OCI-LY1 (cell line): ENCODE data around the gene TTC12.

ENCODE experiments used
- H2AFZ ChIP-seq: fragments of 200-600 bp; sonication (generic), shearing (Covaris generic); 2 replicates; pipeline ENCODE4 v1.6.0; 2014; ENCODE audit warnings: antibody characterized with exemption, mild to moderate bottlenecking, low read length
- H3F3A ChIP-seq: fragments of 200-600 bp; sonication (generic), shearing (Covaris generic); 2 replicates; pipeline ENCODE4 v1.6.0; 2014; ENCODE audit warnings: mild to moderate bottlenecking, antibody characterized with exemption, low read length, moderate library complexity; ENCODE audit not compliant: insufficient read depth
- H3K27ac ChIP-seq: fragments of 200-600 bp; sonication (generic); 2 replicates; pipeline ENCODE4 v1.5.1; 2014; ENCODE audit warnings: low read length, mixed run types, mild to moderate bottlenecking, low read depth; ENCODE audit not compliant: poor library complexity, severe bottlenecking
- H3K27me3 ChIP-seq: fragments of 200-600 bp; sonication (generic); 2 replicates; pipeline ENCODE4 v1.6.0; 2014; ENCODE audit warnings: antibody characterized with exemption, mild to moderate bottlenecking, low read length, moderate library complexity; ENCODE audit not compliant: insufficient read depth
- H3K36me3 ChIP-seq: fragments of 200-600 bp; sonication (generic); 2 replicates; pipeline ENCODE4 v1.6.1; 2014; ENCODE audit warnings: mild to moderate bottlenecking, antibody characterized with exemption, low read length, moderate library complexity, mixed read lengths; ENCODE audit not compliant: insufficient read depth
- H3K4me1 ChIP-seq: fragments of 200-600 bp; sonication (generic); 2 replicates; pipeline ENCODE4 v1.5.1; 2014; ENCODE audit warnings: mild to moderate bottlenecking, low read length, moderate library complexity; ENCODE audit not compliant: insufficient read depth, severe bottlenecking
- H3K4me2 ChIP-seq: fragments of 200-600 bp; sonication (generic), shearing (Covaris generic); 2 replicates; pipeline ENCODE4 v1.6.1; 2014; ENCODE audit warnings: low read length
- H3K4me3 ChIP-seq: fragments of 200-600 bp; sonication (generic); 2 replicates; pipeline ENCODE4 v1.5.1; 2014; ENCODE audit warnings: low read length, low read depth, mild to moderate bottlenecking, mixed read lengths; ENCODE audit not compliant: poor library complexity, severe bottlenecking
- H3K79me2 ChIP-seq: fragments of 200-600 bp; shearing (Covaris generic); 2 replicates; pipeline ENCODE4 v1.6.1; 2016; ENCODE audit warnings: mixed run types, low read length, mixed read lengths; ENCODE audit not compliant: insufficient read depth
- H3K9ac ChIP-seq: fragments of 200-600 bp; sonication (generic), shearing (Covaris generic); 2 replicates; pipeline ENCODE4 v1.6.1; 2014; ENCODE audit warnings: mild to moderate bottlenecking, low read length, mixed read lengths
- H3K9me2 ChIP-seq: fragments of 200-600 bp; sonication (generic), shearing (Covaris generic); 2 replicates; pipeline ENCODE4 v1.6.1; 2014; ENCODE audit warnings: low read depth, mild to moderate bottlenecking, low read length, mixed read lengths
- H3K9me3 ChIP-seq: fragments of 200-600 bp; shearing (Covaris generic); 2 replicates; pipeline ENCODE4 v1.6.1; 2014; ENCODE audit warnings: low read length, mixed read lengths
- H4K20me1 ChIP-seq: fragments of 200-600 bp; sonication (generic), shearing (Covaris generic); 2 replicates; pipeline ENCODE4 v1.6.0; 2016; ENCODE audit warnings: mild to moderate bottlenecking, low read length; ENCODE audit not compliant: insufficient read depth
- EZH2 ChIP-seq: fragments of 200-600 bp; sonication (generic), shearing (Covaris generic); IDR thresholded peaks from 2 replicates; pipeline ENCODE4 v1.8.0; 2017; ENCODE audit warnings: borderline replicate concordance, mixed run types, mild to moderate bottlenecking, antibody characterized with exemption, low read length, moderate library complexity, mixed read lengths
- TF ChIP-seq, protein P1 (sequence below): fragments of 200-600 bp; sonication (generic), shearing (Covaris generic); IDR thresholded peaks from 2 replicates; pipeline ENCODE4 v1.5.1; 2017; ENCODE audit warnings: mild to moderate bottlenecking, antibody characterized with exemption, low read length, moderate library complexity, mixed read lengths

TTC12 gene

DNA sequence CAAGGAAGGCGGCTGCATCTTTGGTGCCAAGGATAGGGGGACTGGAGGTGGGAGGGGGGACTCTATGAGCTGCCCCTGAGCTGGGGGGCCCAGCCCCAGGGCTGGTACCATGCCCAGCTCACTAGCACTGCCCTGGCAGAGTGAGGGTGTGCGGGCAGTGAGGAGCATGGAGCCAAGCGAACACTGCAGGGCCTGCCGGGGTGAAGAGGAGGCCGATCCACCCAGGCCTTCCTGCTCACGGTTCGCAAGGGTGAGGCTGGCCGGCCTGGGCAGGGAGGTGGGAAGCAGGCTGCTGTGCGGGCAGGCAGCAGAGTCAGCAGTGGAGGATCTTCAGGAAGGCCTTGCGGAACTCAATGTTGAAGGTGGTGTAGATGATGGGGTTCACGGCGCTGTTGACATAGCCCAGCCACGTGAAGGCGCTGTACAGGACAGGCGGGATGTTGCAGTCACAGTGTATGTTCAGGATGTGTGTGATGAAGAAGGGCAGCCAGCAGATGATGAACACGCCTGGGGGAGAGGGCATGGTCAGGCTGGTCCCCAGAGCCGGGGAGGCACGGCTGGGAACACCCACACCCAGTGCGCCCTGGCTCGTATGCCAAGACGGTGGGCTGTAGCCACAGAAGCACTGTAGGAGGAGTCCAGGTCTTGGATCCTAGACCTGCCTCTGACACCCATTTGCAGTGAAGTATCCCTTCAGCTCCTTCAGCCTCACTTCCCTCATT lies 96.2 kb downstream of the TTC12 start:
- H3K4me1 ChIP-seq, result no peaks in the 10 kb centered on the region
- no peak overlapping the region for H3K9ac ChIP-seq
- H3K27me3 ChIP-seq, result no peaks in the 10 kb centered on the region
- H3K9me2 ChIP-seq, result no peaks in the 10 kb centered on the region
- no peak overlapping the region for H3K4me3 ChIP-seq
- H3K4me2 ChIP-seq, result no peak overlapping the region
- H3K79me2 ChIP-seq, result no peaks in the 10 kb centered on the region
- no peaks in the 10 kb centered on the region for H4K20me1 ChIP-seq
- TF ChIP-seq, protein P1, sequence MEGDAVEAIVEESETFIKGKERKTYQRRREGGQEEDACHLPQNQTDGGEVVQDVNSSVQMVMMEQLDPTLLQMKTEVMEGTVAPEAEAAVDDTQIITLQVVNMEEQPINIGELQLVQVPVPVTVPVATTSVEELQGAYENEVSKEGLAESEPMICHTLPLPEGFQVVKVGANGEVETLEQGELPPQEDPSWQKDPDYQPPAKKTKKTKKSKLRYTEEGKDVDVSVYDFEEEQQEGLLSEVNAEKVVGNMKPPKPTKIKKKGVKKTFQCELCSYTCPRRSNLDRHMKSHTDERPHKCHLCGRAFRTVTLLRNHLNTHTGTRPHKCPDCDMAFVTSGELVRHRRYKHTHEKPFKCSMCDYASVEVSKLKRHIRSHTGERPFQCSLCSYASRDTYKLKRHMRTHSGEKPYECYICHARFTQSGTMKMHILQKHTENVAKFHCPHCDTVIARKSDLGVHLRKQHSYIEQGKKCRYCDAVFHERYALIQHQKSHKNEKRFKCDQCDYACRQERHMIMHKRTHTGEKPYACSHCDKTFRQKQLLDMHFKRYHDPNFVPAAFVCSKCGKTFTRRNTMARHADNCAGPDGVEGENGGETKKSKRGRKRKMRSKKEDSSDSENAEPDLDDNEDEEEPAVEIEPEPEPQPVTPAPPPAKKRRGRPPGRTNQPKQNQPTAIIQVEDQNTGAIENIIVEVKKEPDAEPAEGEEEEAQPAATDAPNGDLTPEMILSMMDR, result no peak
- TF ChIP-seq EZH2, result no peak
- H3K36me3 ChIP-seq, result no peaks in the 10 kb centered on the region
- H3K9me3 ChIP-seq, result no peaks in the 10 kb centered on the region
- no peaks in the 10 kb centered on the region for H3F3A ChIP-seq
- no peak overlapping the region for H2AFZ ChIP-seq
- H3K27ac ChIP-seq, result no peak overlapping the region

GRCh38 chr11:113411536-113411935 lies 97.2 kb downstream of the TTC12 start:
- H4K20me1 ChIP-seq, result no peaks in the 10 kb centered on the region
- no peaks in the 10 kb centered on the region for H3K27me3 ChIP-seq
- H3K27ac ChIP-seq, result no peak overlapping the region
- TF ChIP-seq EZH2, result no peak
- TF ChIP-seq, protein P1, result no peak
- H3K4me3 ChIP-seq, result no peak overlapping the region
- no peaks in the 10 kb centered on the region for H3K9me2 ChIP-seq
- no peaks in the 10 kb centered on the region for H3K9me3 ChIP-seq
- no peaks in the 10 kb centered on the region for H3K36me3 ChIP-seq
- H3F3A ChIP-seq, result no peaks in the 10 kb centered on the region
- no peaks in the 10 kb centered on the region for H3K4me1 ChIP-seq
- H3K79me2 ChIP-seq, result no peaks in the 10 kb centered on the region
- H3K9ac ChIP-seq, result no peak overlapping the region
- H3K4me2 ChIP-seq, result no peak overlapping the region
- H2AFZ ChIP-seq, result no peak overlapping the region

DNA sequence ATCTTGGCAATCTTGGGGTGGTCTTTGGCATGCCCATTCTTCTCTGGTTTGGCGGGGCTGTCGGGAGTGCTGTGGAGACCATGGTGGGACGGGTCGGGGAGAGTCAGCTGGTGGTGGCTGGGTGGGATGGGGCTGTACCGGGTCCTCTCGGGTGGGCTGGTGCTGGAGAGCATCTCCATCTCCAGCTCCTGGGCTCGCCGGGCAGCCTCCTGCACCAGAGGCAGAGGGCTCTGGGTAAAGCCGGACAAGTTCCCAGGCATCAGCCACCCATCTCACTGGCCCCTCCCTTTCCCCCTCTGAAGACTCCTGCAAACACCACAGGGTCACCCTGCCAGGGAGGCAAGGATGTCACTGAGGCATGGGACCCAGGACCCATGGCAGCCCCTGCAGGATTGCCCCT lies 98.3 kb downstream of the TTC12 start:
- Histone ChIP-seq H3F3A (no peaks in the 10 kb centered on the region), H4K20me1 (no peaks in the 10 kb centered on the region), H3K27me3 (no peaks in the 10 kb centered on the region), H3K79me2 (no peaks in the 10 kb centered on the region), H3K4me1 (no peaks in the 10 kb centered on the region), H3K9ac (no peak overlapping the region), H3K36me3 (no peaks in the 10 kb centered on the region), H2AFZ (no peak overlapping the region), H3K9me2 (no peaks in the 10 kb centered on the region), H3K27ac (no peak overlapping the region), H3K4me3 (no peak overlapping the region), H3K9me3 (no peaks in the 10 kb centered on the region), H3K4me2 (no peak overlapping the region)
- TF ChIP-seq EZH2, result no peak
- TF ChIP-seq, protein P1, result no peak
